CD4-positive, alpha-beta T cell treated with Interleukin-17A for 4 hours (primary cell): ENCODE results near the gene FGFR3.

Source experiments
- DNase-seq: peaks from one replicate; pipeline ENCODE4 v3.0.0-alpha.2; 2020; ENCODE audit warnings: mixed read lengths

Gene FGFR3

DNA sequence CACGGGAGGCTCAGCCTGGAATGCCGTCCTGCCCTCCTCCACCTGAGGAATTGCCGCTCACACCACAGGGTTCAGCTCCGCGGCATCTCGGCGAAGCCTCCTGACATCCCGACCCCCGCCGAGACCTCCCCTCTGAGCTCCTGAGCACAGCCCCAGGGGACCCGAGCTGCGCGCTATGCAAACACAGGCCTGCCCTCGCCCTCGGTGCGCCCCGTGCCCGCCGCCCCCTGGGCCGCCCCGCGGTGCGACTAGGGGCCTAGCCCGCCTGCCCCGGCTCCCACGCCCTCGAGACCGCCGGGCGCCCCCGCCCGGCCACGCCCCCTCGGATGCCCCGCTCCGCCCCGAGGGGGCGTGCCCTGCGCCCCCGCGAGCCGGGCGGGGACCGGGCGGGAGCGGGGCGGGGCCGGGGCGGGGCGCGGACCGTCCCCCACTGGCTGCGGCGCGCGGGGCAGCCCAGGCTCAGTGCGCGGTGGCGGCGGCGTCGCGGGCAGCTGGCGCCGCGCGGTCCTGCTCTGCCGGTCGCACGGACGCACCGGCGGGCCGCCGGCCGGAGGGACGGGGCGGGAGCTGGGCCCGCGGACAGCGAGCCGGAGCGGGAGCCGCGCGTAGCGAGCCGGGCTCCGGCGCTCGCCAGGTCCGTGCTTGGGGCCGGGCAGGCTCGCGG lies at the start of gene FGFR3:
Gene FGFR3, plus strand, starts transcription at position 462 of the 664 bp plus-strand sequence. CDS start 642 bp downstream, outside the sequence.
- DNase-seq: peak; percentile 57

DNA sequence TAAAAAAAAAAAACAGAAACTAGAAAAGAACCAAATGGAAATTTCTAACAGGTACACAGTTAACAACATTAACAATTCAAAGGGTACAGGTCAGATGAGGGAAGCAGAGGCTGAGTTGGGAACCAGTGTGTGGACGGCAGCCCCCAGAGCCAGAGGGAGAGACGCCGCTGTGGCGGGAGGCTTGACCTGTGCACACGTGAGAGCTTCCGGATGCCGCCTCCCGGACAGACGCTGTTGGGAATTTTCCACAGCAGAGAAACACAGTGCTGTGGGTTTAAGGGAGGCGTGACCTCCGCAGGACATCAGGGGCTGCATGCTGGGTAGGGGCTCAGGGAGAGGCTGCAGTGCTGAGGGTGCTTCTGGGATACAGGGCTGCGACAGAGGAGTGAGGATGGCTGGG lies 49.5 kb upstream of the FGFR3 start:
- DNase-seq: no peak

DNA sequence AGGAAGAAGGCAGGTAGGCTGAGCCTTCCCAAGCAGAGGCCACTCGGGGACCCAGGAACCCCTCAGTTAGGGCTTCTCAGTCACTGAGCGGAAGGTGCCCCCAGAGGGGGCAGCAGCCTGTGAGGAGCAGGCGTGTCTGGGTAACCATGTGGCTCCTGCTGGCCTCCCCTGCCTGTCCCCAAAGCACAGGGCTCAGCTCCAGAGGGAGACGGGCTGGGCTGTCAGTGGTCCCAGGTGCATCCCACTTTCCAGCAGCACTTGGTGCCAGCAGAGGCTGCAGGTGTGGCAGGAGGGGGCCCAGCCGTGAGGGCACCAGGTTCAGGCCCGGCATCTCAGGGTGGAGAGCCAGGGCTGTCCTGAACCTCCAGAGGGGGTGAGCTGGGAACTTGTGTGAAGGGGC lies 49.1 kb upstream of the FGFR3 start:
- DNase-seq: no peak

DNA sequence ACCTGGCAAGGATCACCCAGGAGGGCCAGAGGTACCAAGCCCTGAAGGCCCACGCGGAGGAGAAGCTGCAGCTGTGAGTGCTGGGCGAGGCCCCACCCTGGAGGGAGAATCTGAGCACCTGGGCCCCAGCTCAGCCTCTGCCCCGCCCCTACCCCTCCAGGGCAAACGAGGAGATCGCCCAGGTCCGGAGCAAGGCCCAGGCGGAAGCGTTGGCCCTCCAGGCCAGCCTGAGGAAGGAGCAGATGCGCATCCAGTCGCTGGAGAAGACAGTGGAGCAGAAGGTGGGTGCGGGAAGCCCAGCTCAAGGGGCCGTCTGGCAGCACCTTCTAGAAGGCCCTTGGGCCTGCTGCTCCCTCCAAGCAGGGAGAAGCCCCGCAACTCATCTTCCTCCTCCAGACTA lies 48.5 kb upstream of the FGFR3 start:
- no peak for DNase-seq

DNA sequence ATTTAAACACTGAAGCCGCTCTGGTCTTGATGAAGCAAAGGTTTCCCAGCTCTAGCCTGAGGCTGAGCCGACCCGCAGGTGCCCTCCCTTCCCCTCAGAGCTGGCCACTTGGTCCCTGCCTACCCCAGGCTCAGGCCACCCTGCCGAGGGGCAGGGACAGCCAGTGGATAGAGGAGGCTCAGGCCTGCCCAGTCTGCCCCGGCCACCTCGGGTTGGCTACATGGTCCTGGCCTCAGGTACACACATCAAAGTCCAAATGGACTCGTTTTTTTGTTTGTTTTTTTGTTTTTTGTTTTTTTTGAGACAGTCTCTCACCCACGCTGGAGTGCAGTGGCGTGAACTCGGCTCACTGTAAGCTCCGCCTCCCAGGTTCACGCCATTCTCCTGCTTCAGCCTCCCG lies 47.9 kb upstream of the FGFR3 start:
- no peak for DNase-seq

DNA sequence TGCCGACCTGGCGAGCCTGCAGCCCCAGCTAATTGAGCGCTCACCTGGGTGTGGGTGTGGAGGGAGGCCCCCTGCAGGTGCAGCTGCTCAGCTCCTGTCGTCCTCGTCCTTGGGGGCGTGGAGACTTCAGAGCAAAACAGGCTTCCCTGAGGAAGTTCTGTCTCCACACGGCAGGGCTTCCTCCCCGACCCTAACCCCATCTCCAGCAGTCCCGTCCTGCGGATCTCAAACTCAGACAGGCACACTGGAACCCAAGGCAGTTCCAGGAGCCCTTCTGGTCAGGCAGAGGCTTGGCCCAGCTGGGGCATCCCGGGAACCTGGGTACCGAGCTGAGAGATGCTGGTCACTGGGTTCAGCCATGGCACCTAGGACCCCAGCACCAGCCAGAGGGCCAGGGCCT lies 47.4 kb upstream of the FGFR3 start:
- DNase-seq: no peak

DNA sequence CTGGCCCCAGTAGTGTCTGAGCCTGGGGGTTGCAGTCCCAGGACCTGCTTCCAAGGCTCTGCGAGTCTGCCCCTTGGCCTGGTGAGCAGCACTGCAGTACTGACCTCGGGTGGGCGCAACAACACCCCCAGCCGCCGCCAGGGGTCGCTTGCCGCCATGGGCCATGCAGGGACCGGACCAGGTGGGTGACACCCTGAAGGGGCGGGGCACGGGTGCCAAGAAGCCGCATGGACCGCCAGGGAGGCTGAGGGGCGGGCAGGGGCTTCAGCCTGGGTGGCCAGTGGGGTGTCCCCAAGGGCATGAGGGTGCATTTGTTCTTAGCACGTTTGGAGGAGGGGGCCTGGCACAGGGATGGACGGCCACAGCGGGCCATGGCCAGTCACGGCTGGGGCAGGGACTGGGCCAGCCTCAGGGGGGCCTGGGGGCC lies 46.8 kb upstream of the FGFR3 start:
- peak; percentile 83 for DNase-seq

DNA sequence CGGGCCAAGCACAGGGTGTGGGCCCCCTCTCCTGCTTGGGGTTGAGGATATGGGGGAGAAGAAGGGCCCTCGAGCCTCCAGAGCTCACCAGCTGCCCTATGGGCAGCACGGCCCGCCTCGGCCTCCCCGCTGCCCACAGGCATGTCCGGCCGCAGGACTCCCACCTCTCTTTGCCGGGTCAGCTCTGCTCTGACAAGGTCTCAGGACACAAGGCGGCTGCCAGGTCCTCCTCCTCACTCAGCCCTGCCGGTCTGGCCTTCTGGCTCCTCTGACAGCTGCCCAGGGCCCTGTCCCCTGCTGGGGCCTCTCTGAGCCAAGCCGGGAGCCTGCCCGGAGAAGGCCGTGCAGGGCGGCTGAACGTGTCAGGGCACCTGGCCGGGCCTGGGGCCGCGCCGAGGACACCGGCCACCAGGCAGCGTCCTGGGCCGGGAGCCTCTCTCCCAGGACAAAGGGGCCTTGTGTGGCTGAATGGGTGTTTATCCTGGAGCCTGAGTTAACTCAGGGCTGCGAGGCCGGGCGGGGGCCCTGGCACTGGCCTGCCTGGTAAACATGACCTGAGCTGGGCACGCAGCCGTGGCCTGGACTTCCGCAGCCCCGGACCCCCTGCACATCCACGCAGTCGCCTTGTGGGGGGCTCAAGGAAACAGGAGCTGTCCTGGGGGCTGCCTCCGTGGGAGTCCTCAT lies 46.0 kb upstream of the FGFR3 start:
- DNase-seq: no peak

DNA sequence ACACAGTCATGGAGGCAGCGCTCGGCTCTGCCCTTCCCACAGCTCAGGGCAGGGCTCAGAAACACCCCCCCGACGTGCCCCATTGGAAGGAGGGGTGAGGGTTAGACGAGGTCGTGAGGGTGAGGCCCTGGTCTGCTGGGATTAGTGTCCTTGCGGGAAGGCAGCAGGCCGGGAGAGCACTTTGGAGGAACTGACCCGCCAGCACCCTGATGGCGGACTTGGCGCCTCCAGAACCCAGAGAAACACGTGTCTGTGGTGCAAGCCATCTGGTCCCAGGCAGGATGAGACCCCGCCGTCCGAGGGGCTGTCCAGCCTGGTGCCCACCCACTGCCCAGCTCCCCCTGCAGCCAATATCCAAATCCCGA lies 45.5 kb upstream of the FGFR3 start:
- no peak for DNase-seq

DNA sequence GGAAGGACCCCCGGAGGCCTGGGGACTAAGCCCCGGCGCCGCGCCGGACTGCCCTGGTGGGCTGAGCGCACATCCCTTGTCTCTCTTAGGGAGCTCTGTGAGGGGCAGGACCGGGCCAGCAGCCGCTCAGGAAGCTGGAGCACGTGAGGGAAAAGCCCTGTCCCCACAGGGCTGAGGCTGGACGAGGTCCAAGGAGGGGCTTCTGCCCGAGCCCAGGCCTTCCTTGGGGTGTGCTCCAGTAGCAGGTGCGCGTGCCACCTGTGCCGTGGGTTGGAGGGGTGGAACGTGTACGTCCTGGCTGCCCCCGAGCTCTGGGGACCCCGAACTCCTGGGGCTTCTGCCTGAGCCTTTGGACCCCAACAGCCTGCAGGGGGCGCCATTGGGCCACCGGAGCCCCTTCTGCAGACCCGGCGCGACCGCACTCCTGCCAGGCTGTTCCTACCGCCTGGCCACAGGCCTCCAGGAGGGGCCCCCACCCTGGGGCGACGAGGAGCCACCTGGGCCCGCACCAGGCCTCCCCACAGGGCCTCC lies 44.6 kb upstream of the FGFR3 start:
- DNase-seq: peak; percentile 88

DNA sequence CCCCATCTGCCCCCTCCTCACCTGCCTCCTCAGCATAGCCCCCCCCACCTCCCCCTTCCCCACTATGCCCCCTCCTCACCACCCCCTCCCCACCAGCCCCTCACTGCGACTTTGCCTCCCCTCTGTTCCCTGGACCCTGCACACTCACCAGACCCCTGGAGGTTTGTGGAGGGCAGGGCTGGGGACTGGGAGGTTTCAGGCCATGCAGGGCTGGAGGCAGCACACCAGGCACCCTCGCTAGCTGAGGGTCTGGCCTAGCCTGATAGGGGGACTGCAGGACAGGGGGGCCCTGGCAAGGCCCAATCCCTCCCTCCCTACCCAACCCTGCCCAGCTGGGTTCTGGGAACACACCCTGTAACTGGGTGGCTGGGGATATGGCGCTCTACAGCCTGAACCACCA lies 43.7 kb upstream of the FGFR3 start:
- DNase-seq: no peak

DNA sequence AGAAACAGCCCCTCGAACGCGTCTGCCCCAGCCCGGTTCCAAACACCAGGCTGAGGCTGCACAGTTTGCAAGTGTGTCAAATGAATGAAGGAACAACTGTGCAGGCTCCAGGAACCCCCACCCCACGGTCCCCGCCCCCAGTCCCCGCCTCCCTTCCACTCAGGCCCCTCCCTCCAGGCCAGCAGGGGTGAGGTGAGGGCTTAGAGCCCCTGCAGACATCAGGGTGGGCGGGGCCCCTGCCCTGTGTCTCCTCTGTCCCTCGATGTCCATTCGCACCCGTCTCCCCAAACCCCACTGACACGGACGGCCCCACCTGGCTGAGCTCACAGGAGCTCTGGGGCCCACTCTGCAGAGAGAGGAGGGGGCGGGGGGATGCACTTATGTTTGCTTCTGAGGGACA lies 43.3 kb upstream of the FGFR3 start:
- DNase-seq: no peak

DNA sequence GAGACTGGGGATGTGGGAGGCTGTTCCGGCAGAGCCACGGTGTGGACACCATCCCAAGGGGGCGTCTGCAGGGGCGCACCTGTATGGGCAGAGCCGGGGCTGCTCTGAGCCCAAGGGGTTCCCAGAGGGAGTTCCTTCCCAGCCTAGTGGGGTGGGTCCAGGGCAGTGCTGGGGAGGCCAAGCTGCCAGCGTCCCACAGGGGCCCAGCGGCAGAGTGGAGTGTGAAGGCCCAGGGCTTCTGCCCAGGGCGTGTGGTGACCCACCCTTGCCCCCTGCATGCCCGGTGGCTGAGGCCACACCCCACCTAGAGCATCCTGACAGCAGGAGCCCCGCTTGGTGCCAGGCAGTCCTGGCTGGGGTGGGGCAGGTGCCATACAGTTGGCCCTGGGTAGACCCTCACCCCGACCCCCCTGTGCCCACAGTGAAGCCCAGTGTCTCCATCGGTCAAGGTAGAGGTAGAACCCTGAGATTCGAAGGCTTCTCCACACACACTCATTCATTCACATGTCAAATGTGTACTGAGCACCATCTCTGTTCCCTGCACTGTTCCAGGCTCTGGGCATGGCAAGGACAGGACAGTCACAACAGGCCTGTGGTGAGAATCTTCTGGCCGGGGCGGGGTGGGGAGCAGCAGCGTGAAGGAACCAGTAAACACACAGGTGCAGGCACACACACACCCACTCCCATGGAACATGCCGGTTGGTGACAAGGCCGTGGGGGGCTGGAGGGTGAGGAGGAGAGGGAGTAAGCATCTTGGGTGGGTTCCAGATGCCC lies 42.5 kb upstream of the FGFR3 start:
- DNase-seq: no peak

DNA sequence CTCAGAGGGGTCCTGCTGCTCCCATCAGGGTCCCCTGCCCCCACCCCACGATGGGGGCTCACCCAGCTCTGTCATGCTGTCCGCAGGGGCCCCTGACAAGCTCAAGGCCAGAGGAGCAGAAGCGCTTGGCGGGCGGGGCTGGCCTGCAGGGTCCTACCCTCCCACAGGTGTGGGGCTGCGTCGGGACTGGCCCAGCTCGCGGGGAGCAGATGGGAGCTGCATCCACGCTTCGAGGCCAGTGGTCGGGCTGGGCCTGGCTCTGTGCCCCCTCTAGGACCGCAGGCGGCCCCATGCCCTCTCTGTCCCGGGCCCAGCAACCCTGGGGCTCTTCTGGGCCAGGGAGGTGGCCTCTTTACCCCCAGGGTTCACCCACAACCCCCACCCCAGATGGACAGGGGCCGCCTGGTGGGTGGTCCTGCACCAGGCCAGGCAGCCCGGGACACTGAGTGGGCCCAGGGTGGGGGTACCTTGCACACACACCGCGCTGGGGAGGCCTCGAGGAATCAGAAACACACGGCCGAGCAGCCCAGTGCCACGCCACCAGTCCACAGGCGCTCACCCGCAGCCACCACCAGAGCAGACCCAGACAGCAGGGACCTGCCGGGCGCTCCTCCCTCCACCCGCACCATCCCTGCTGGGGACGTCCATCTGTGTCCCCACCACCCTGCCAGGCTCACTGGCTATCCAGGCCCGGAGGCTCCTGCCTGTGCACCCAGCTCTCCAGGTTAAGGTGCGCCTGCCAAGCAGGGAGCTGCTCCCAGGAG lies 41.8 kb upstream of the FGFR3 start:
- no peak for DNase-seq

DNA sequence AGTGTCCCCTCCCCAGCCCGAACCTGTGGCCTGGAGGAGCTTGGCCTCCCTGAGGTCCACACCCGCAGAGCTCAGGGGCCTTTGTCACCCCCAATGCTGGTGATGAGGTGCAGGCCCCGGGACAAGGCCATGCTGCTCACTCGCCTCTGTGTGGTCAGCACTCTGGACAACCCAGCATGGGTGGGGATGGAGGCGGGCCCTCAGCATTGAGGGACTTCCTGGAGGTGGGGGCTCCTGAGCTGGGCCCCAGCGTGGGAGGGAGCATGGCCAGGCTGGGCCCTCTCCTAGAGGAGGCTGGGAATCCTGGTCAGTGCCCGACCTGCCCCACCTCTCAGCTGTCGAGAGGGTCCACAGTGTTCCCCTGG lies 41.2 kb upstream of the FGFR3 start:
- DNase-seq: no peak

DNA sequence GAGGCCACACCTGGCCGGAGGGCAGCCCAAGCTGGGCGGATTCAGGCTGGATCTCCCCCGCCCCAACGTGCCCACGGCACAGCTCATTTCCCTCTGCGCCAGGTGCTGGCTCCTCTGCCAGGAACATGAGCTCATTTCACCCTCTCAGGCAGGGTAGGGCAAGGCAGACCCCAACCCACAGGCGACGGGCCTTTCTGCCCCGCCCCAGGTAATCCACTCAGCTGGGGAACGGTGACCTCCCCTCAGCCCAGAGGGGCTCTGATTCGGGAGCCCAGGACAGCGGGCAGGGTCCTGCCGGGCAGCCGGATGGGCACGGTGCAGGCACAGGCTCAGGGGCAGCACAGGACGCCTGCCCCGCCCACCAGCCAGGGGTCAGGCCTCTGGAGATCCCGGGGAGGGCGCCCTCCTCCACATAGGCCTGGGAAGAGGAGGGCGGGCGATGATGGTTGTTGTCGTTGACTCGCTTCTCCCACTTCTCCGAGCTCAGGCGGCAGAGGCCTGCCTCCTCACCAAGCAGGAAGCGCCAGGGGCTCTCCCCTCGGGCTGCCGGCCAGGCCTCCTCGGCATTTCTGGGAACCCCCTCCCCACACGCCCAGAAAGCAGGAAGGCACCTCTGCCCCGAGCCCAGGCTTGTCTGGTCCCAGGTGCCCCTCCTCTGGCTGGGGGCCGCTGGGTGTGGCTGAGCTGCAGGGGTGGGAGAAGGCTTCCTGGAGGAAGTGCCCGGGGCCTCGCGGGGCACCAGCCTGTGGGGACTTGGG lies 40.6 kb upstream of the FGFR3 start:
- DNase-seq: peak; percentile 34

DNA sequence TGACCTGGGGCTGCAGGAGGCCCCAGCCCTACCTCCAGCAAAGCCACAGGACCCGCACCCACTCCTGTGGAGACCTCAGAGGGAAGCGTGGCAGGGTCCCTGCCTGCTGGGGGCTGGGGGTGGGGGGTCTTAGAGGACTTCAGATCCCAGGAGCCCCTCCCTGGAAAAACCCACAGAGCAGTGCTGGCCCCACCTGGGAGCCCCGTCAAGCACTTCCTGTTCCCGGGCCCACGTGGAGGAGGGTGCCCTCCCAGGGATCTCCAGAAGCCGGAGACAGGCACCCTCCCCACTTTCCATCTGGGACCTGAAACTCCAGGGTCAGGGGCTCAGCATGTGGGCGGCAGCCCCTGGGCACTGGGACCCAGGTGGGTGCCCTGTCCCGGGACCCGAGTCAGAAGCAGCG lies 39.8 kb upstream of the FGFR3 start:
- DNase-seq: no peak

DNA sequence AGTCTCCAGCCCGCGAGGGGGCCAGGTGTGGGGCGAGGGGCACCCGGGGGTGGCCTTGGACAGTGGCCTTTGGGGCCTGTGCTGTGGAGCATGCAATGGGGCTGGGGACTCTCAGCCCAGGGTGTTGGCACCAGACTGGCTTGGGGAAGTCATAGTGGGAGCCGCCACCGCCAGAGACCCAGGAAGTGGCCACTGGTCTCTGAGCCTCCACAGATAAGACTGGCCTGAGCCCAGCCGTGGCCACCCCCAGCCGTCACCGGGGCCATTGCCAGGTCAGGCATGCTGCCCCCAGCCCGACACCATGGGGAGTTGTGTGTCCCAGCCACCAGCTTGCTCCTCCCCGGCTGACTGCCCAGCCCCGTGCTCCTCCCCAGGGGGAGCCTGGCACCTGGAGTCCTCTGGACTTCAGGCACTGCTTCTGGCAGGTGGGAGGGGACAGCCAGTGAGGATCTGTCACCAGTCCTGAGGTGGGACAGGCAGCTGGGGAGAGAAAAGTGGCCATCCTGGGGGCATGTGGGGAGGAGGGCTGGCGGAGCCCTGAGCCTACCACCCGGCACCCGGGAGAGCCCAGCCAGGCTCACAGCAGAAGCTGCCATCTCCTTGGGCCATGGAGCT lies 39.3 kb upstream of the FGFR3 start:
- no peak for DNase-seq

DNA sequence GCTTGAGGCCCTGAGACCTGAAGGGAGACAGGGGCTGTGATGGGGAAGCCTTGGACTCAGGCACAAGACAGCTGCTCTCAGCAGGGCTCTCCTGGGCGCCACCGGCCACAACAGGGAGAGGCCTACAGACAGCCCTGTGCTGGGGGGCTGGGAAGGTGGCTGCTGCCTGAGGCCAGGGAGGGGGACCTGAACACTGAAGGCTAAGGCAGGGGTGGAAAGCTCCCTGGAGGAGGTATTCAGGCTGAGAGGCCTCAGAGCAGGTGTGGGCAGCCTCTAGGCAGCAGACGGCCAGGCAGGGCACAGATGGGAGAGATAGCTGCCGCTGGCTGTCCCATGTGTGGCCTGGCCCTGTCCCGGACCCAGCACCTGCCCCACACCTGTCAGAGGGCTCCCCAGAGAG lies 38.8 kb upstream of the FGFR3 start:
- no peak for DNase-seq

DNA sequence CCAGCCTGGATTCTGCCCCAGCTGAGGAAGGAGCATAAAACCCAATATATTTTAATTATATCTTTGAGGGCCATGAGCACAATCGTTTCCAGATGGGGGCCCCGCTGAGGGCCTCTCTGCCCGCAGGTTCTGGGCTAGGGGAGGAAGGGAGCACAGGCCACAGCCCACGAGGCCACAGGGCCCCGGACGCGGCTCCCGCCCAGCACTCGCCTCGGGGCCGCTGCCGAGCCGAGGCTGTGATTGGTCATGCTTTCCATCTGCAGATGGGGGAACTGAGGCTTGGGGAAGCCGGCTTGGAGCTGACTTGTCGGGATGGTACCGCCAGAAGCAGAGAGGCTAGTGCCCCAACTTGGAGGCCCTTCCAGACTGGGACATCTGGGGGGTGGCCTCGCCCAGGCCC lies 37.8 kb upstream of the FGFR3 start:
- no peak for DNase-seq

DNA sequence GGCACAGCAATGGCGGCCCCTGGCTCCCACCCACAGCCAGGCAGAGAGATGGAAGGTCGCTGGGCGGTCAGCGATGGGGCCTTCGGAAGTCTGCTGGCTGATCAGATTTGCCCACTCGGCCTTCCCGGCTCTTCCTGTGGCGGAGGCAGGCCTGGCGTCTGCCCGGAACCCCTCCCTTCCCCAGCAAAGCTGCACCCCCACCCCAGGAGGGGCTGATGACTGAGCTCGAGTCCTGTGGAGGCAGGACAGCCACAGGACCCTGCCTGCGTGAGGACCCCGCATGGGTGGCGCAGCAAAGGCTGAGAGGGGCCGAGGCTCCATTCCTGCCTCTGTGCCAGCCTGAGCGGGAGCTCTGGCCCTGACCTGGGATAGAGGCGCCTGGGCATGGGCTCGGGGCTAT lies 37.0 kb upstream of the FGFR3 start:
- no peak for DNase-seq
